NCI-H1417 (cell line): ENCODE data around the gene PRC1.
A peak's percentile ranks its signal among the peaks of the same experiment; 100 is the strongest.

Source experiments
- DNase-seq, 3 experiments: peaks; one replicate each; lab custom pipeline; 2025; lab: John Stamatoyannopoulos, UW

The PRC1 gene

GRCh38 chr15:90990446-90990845 lies 3.9 kb downstream of the PRC1 start:
- DNase-seq: no peak

- DNase-seq: no peak
Observed at GRCh38 chr15:90989040-90989768, 5.1 kb downstream of the PRC1 start.

- no peak for DNase-seq
Observed at GRCh38 chr15:90988296-90988695, 6.0 kb downstream of the PRC1 start.

GRCh38 chr15:90987561-90988141 lies 6.7 kb downstream of the PRC1 start:
- peak in 1 of 3 experiments; percentile 31 for DNase-seq

- no peak for DNase-seq
Observed at GRCh38 chr15:90986790-90987507, 7.4 kb downstream of the PRC1 start.

- DNase-seq: no peak
Observed at GRCh38 chr15:90982135-90982534, 12.2 kb downstream of the PRC1 start.

GRCh38 chr15:90981681-90982080 lies 12.7 kb downstream of the PRC1 start:
- no peak for DNase-seq

- DNase-seq: no peak
Observed at GRCh38 chr15:90979582-90979981, 14.8 kb downstream of the PRC1 start.

GRCh38 chr15:90974216-90974615 lies 20.1 kb downstream of the PRC1 start:
- no peak for DNase-seq

- no peak for DNase-seq
Observed at GRCh38 chr15:90972133-90972532, 22.2 kb downstream of the PRC1 start.

- no peak for DNase-seq
Observed at GRCh38 chr15:90970274-90970673, 24.1 kb downstream of the PRC1 start.

GRCh38 chr15:90968434-90968833 lies 25.9 kb downstream of the PRC1 start:
- peak in 1 of 3 experiments; percentile 23 for DNase-seq

GRCh38 chr15:90967206-90967605 lies 27.1 kb downstream of the PRC1 start:
- no peak for DNase-seq

- no peak for DNase-seq
Observed at GRCh38 chr15:90966262-90966661, 28.1 kb downstream of the PRC1 start.

GRCh38 chr15:90962021-90962420 lies 32.3 kb downstream of the PRC1 start:
- DNase-seq: no peak

- DNase-seq: no peak
Observed at GRCh38 chr15:90960298-90961091, 33.8 kb downstream of the PRC1 start.

- no peak for DNase-seq
Observed at GRCh38 chr15:90959894-90960293, 34.4 kb downstream of the PRC1 start.

- no peak for DNase-seq
Observed at GRCh38 chr15:90959028-90959595, 35.2 kb downstream of the PRC1 start.

GRCh38 chr15:90957791-90958190 lies 36.5 kb downstream of the PRC1 start:
- DNase-seq: no peak

GRCh38 chr15:90957031-90957790 lies 37.1 kb downstream of the PRC1 start:
- peak; percentile 47 to 77 (median 73) for DNase-seq
